ENCODE data around the gene ACTR1B.
"Not testable (repeated sequence)": the region's sequence is repeated elsewhere in the genome, so short reads cannot be mapped to it uniquely, and the experiment has no call there.

ACTR1B gene

GRCh38 chr2:97654791-97655190, 9.1 kb downstream of the ACTR1B start:
- Mint-ChIP-seq H3K27me3 (no peaks in the 10 kb centered on the region), H3K36me3 (peaks cover 22% of the 10 kb centered on the region), H3K27ac (no peak overlapping the region), H3K4me3 (no peak overlapping the region), H3K4me1 (peaks cover under 1% of the 10 kb centered on the region), H3K9me3 (no peaks in the 10 kb centered on the region)

GRCh38 chr2:97654309-97654708, 9.5 kb downstream of the ACTR1B start:
- peaks cover 4% of the 10 kb centered on the region for H3K4me1 Mint-ChIP-seq
- peak overlapping the region; percentile 81 for H3K27ac Mint-ChIP-seq
- peaks cover 22% of the 10 kb centered on the region for H3K36me3 Mint-ChIP-seq
- H3K27me3 Mint-ChIP-seq: no peaks in the 10 kb centered on the region
- H3K4me3 Mint-ChIP-seq: no peak overlapping the region
- no peaks in the 10 kb centered on the region for H3K9me3 Mint-ChIP-seq

- Mint-ChIP-seq H3K9me3 (no peaks in the 10 kb centered on the region), H3K27me3 (no peaks in the 10 kb centered on the region), H3K27ac (peak overlapping the region; percentile 65), H3K4me3 (no peak overlapping the region), H3K36me3 (peaks cover 22% of the 10 kb centered on the region), H3K4me1 (peaks cover 4% of the 10 kb centered on the region)
Observed at GRCh38 chr2:97653874-97654273, 10.0 kb downstream of the ACTR1B start.

- H3K4me1 Mint-ChIP-seq: peaks cover 5% of the 10 kb centered on the region
- peaks cover 23% of the 10 kb centered on the region for H3K36me3 Mint-ChIP-seq
- H3K27me3 Mint-ChIP-seq: no peaks in the 10 kb centered on the region
- no peak overlapping the region for H3K27ac Mint-ChIP-seq
- no peaks in the 10 kb centered on the region for H3K9me3 Mint-ChIP-seq
- no peak overlapping the region for H3K4me3 Mint-ChIP-seq
Observed at GRCh38 chr2:97653473-97653872, 10.4 kb downstream of the ACTR1B start.

GRCh38 chr2:97651114-97651513, 12.7 kb downstream of the ACTR1B start:
- Mint-ChIP-seq H3K27ac (peak overlapping the region; percentile 65), H3K36me3 (peaks cover 29% of the 10 kb centered on the region)

GRCh38 chr2:97646977-97647376, 16.9 kb downstream of the ACTR1B start:
- H3K4me3 Mint-ChIP-seq: peak overlapping the region; percentile 88
- H3K27ac Mint-ChIP-seq: peak overlapping the region; percentile 92
- H3K36me3 Mint-ChIP-seq: peaks cover 13% of the 10 kb centered on the region
- no peaks in the 10 kb centered on the region for H3K27me3 Mint-ChIP-seq
- no peaks in the 10 kb centered on the region for H3K9me3 Mint-ChIP-seq
- peaks cover 27% of the 10 kb centered on the region for H3K4me1 Mint-ChIP-seq

More at GRCh38 chr2:97651114-97651513, 12.7 kb downstream of the ACTR1B start:
- no peak overlapping the region for H3K4me3 Mint-ChIP-seq
- no peaks in the 10 kb centered on the region for H3K9me3 Mint-ChIP-seq
- no peaks in the 10 kb centered on the region for H3K27me3 Mint-ChIP-seq
- peaks cover 19% of the 10 kb centered on the region for H3K4me1 Mint-ChIP-seq

GRCh38 chr2:97645695-97646629, 17.9 kb downstream of the ACTR1B start, which contains the start of gene COX5B:
TSS of gene COX5B (plus strand) at chr2:97646062. CDS start at chr2:97646087, 25 bp downstream.
- Mint-ChIP-seq H3K27me3 (no peaks in the 10 kb centered on the region), H3K9me3 (no peaks in the 10 kb centered on the region), H3K4me1 (peaks cover 27% of the 10 kb centered on the region), H3K36me3 (peaks cover 13% of the 10 kb centered on the region), H3K4me3 (peak within 1 kb of the TSS; percentile 88), H3K27ac (peak within 1 kb of the TSS; percentile 92)

GRCh38 chr2:97645112-97645694, 18.6 kb downstream of the ACTR1B start:
- peaks cover 10% of the 10 kb centered on the region for H3K36me3 Mint-ChIP-seq
- H3K9me3 Mint-ChIP-seq: no peaks in the 10 kb centered on the region
- H3K4me1 Mint-ChIP-seq: peaks cover 27% of the 10 kb centered on the region
- no peaks in the 10 kb centered on the region for H3K27me3 Mint-ChIP-seq
- peak overlapping the region; percentile 88 for H3K4me3 Mint-ChIP-seq
- H3K27ac Mint-ChIP-seq: peak overlapping the region; percentile 92

- H3K4me1 Mint-ChIP-seq: peaks cover 24% of the 10 kb centered on the region
- peaks cover 10% of the 10 kb centered on the region for H3K36me3 Mint-ChIP-seq
- H3K9me3 Mint-ChIP-seq: no peaks in the 10 kb centered on the region
- H3K4me3 Mint-ChIP-seq: no peak overlapping the region
- no peak overlapping the region for H3K27ac Mint-ChIP-seq
- no peaks in the 10 kb centered on the region for H3K27me3 Mint-ChIP-seq
Observed at GRCh38 chr2:97644023-97644717, 19.7 kb downstream of the ACTR1B start.

GRCh38 chr2:97626049-97626430, 37.8 kb downstream of the ACTR1B start:
- not testable (repeated sequence) for H3K27ac Mint-ChIP-seq, H3K4me3 Mint-ChIP-seq, H3K4me1 Mint-ChIP-seq, H3K27me3 Mint-ChIP-seq, H3K9me3 Mint-ChIP-seq, H3K36me3 Mint-ChIP-seq

GRCh38 chr2:97625354-97626048, 38.3 kb downstream of the ACTR1B start:
- not testable (repeated sequence) for H3K27ac Mint-ChIP-seq, H3K27me3 Mint-ChIP-seq, H3K36me3 Mint-ChIP-seq, H3K9me3 Mint-ChIP-seq, H3K4me1 Mint-ChIP-seq, H3K4me3 Mint-ChIP-seq

- not testable (repeated sequence) for H3K4me1 Mint-ChIP-seq, H3K9me3 Mint-ChIP-seq, H3K4me3 Mint-ChIP-seq, H3K36me3 Mint-ChIP-seq, H3K27me3 Mint-ChIP-seq, H3K27ac Mint-ChIP-seq
Observed at GRCh38 chr2:97622976-97623375, 40.9 kb downstream of the ACTR1B start.

GRCh38 chr2:97620492-97620891, 43.4 kb downstream of the ACTR1B start:
- not testable (repeated sequence) for H3K4me3 Mint-ChIP-seq, H3K27me3 Mint-ChIP-seq, H3K36me3 Mint-ChIP-seq, H3K9me3 Mint-ChIP-seq, H3K27ac Mint-ChIP-seq, H3K4me1 Mint-ChIP-seq

GRCh38 chr2:97618939-97619827, 44.7 kb downstream of the ACTR1B start:
- H3K4me1 Mint-ChIP-seq, H3K27me3 Mint-ChIP-seq, H3K9me3 Mint-ChIP-seq, H3K36me3 Mint-ChIP-seq, H3K27ac Mint-ChIP-seq, H3K4me3 Mint-ChIP-seq: not testable (repeated sequence)

GRCh38 chr2:97617911-97618310, 45.9 kb downstream of the ACTR1B start:
- Mint-ChIP-seq H3K27me3 (no peaks in the 10 kb centered on the region), H3K27ac (no peak overlapping the region), H3K4me3 (no peak overlapping the region), H3K4me1 (no peaks in the 10 kb centered on the region), H3K36me3 (no peaks in the 10 kb centered on the region), H3K9me3 (no peaks in the 10 kb centered on the region)
